H1 (cell line): ENCODE data around the gene UBD. TPM values are rescaled to one million over a fixed set of nuclear protein-coding genes. Genes with fewer than 3 reads are reported as not detected.

Experiments used
- CTCF ChIA-PET: fragments of 300-600 bp; sonication (Branson Sonifier 250); formaldehyde crosslinking; loops from one replicate; lab custom pipeline; 2021; ENCODE audit not compliant: partially characterized antibody; lab: Charles Lee
- POLR2A ChIA-PET: fragments of 300-600 bp; sonication (Branson Sonifier 250); formaldehyde crosslinking; loops from one replicate; lab custom pipeline; 2021; ENCODE audit warnings: inconsistent platforms; ENCODE audit not compliant: partially characterized antibody; lab: Charles Lee
- DNase-seq, 2 experiments: peaks; one replicate each; pipeline versions ENCODE4 v3.0.0 to v3.0.0-alpha.2; 2010 to 2022; ENCODE audit warnings: low spot score in 2 of 2, low read depth in 1 of 2, mixed read lengths in 1 of 2
- FAIRE-seq: peaks from 2 replicates; lab custom pipeline; 2011; peaks lifted over from hg19 to GRCh38; lab: Jason Lieb, UNC
- H2AFZ ChIP-seq: 2 replicates; pipeline ENCODE4 v1.8.1; 2012; ENCODE audit warnings: low read length, inconsistent platforms
- H2AK5ac ChIP-seq: 2 replicates; pipeline ENCODE4 v1.6.1; 2013; ENCODE audit warnings: low read depth, low read length
- H2BK120ac ChIP-seq: replicated peaks from 2 replicates; pipeline ENCODE3; 2013; ENCODE audit warnings: low read depth, low read length, inconsistent platforms
- H2BK12ac ChIP-seq: 2 replicates; pipeline ENCODE4 v1.6.1; 2013; ENCODE audit warnings: low read depth, low read length
- H2BK15ac ChIP-seq: 2 replicates; pipeline ENCODE4 v1.6.1; 2013; ENCODE audit warnings: low read length
- H2BK20ac ChIP-seq: 2 replicates; pipeline ENCODE4 v1.6.1; 2013; ENCODE audit warnings: low read length
- H2BK5ac ChIP-seq: 2 replicates; pipeline ENCODE4 v1.6.1; 2013; ENCODE audit warnings: low read depth, low read length
- H3K14ac ChIP-seq: 2 replicates; pipeline ENCODE4 v1.6.1; 2013; ENCODE audit warnings: inconsistent platforms; ENCODE audit not compliant: insufficient read length
- H3K18ac ChIP-seq: 2 replicates; pipeline ENCODE4 v1.6.1; 2013; ENCODE audit warnings: low read length; ENCODE audit errors: extremely low read depth
- H3K23ac ChIP-seq: 2 replicates; pipeline ENCODE4 v1.6.1; 2013; ENCODE audit warnings: inconsistent platforms; ENCODE audit not compliant: insufficient read length
- H3K23me2 ChIP-seq: 2 replicates; pipeline ENCODE4 v1.6.1; 2013; ENCODE audit warnings: low read depth, low read length
- H3K27ac ChIP-seq: 2 replicates; pipeline ENCODE4 v1.6.1; 2011; ENCODE audit warnings: low read depth, low read length, inconsistent platforms
- H3K27me3 ChIP-seq, 4 experiments: replicated peaks in 1 of 4; 1 replicate in 1 of 4; 2 replicates in 3 of 4; pipeline versions ENCODE4 v1.6.1 to v1.8.1; 2011 to 2013; ENCODE audit warnings: low read length in 3 of 4, mild to moderate bottlenecking in 3 of 4, inconsistent platforms in 2 of 4, mixed read lengths in 2 of 4, moderate library complexity in 1 of 4; ENCODE audit not compliant: control insufficient read depth in 3 of 4, insufficient read depth in 3 of 4; ENCODE audit errors: extremely low read depth in 1 of 4
- H3K36me3 ChIP-seq, 4 experiments: 2 replicates each; pipeline versions ENCODE4 v1.6.1 to v1.8.1; 2011 to 2013; ENCODE audit warnings: mild to moderate bottlenecking in 4 of 4, low read length in 3 of 4, moderate library complexity in 2 of 4, control low read depth in 1 of 4, inconsistent platforms in 1 of 4; ENCODE audit not compliant: insufficient read depth in 4 of 4, control insufficient read depth in 2 of 4
- H3K4ac ChIP-seq: replicated peaks from 2 replicates; pipeline ENCODE3; 2013; ENCODE audit warnings: low read length, low read depth, mixed read lengths, inconsistent platforms; ENCODE audit not compliant: insufficient read length
- H3K4me1 ChIP-seq, 4 experiments: replicated peaks in 1 of 4; 1 replicate in 1 of 4; 2 replicates in 3 of 4; pipeline versions ENCODE4 v1.6.1 to v1.8.1; 2011 to 2013; ENCODE audit warnings: low read length in 3 of 4, inconsistent platforms in 2 of 4, mixed read lengths in 1 of 4; ENCODE audit not compliant: insufficient read depth in 4 of 4, control insufficient read depth in 3 of 4
- H3K4me2 ChIP-seq, 2 experiments: 2 replicates each; pipeline versions ENCODE4 v1.6.1 to v1.8.1; 2011 to 2013; ENCODE audit warnings: low read depth in 2 of 2, low read length in 2 of 2, control low read depth in 1 of 2, inconsistent platforms in 1 of 2, mild to moderate bottlenecking in 1 of 2; ENCODE audit not compliant: insufficient read depth in 1 of 2
- H3K4me3 ChIP-seq, 4 experiments: fragments of 200-600, 300-600 bp in 1 of 4; sonication (generic), shearing (Covaris generic), sonication (Bioruptor Twin) in 1 of 4; 2 replicates each; pipeline versions ENCODE4 v1.5.1 to v1.8.1; 2011 to 2016; ENCODE audit warnings: low read length in 4 of 4, low read depth in 3 of 4, control low read depth in 2 of 4, inconsistent platforms in 2 of 4, mild to moderate bottlenecking in 2 of 4, mixed read lengths in 1 of 4, moderate library complexity in 1 of 4; ENCODE audit not compliant: insufficient read depth in 2 of 4; ENCODE audit errors: extremely low read depth in 1 of 4
- H3K56ac ChIP-seq: replicated peaks from 2 replicates; pipeline ENCODE3; 2013; ENCODE audit warnings: low read depth, mild to moderate bottlenecking, mixed read lengths, low read length, inconsistent platforms; ENCODE audit not compliant: insufficient read length
- H3K79me1 ChIP-seq: 2 replicates; pipeline ENCODE4 v1.6.1; 2013; ENCODE audit warnings: low read depth, low read length, control low read depth
- H3K79me2 ChIP-seq, 2 experiments: 2 replicates each; pipeline versions ENCODE4 v1.6.1 to v1.8.1; 2012 to 2013; ENCODE audit warnings: low read length in 2 of 2, mild to moderate bottlenecking in 2 of 2, inconsistent platforms in 1 of 2; ENCODE audit not compliant: insufficient read depth in 2 of 2, control insufficient read depth in 1 of 2
- H3K9ac ChIP-seq, 4 experiments: replicated peaks in 1 of 4; 1 replicate in 1 of 4; 2 replicates in 3 of 4; pipeline versions ENCODE4 v1.6.1 to v1.8.1; 2011 to 2013; ENCODE audit warnings: low read depth in 3 of 4, low read length in 3 of 4, control low read depth in 2 of 4, mild to moderate bottlenecking in 2 of 4, moderate library complexity in 2 of 4, inconsistent platforms in 1 of 4; ENCODE audit errors: extremely low read depth in 1 of 4
- H3K9me3 ChIP-seq, 2 experiments: 2 replicates each; pipeline versions ENCODE4 v1.6.1 to v1.8.1; 2012 to 2013; ENCODE audit warnings: mild to moderate bottlenecking in 2 of 2, moderate library complexity in 2 of 2, control low read depth in 1 of 2, inconsistent platforms in 1 of 2, low read depth in 1 of 2, low read length in 1 of 2, mixed read lengths in 1 of 2; ENCODE audit not compliant: insufficient read depth in 2 of 2
- H4K20me1 ChIP-seq, 2 experiments: replicated peaks in 1 of 2; 2 replicates each; pipeline versions ENCODE3 to v1.8.1; 2011 to 2013; ENCODE audit warnings: inconsistent platforms in 2 of 2, low read length in 2 of 2, mild to moderate bottlenecking in 1 of 2; ENCODE audit not compliant: insufficient read depth in 2 of 2, control insufficient read depth in 1 of 2
- H4K5ac ChIP-seq: 2 replicates; pipeline ENCODE4 v1.6.1; 2013; ENCODE audit warnings: low read length, low read depth, mixed read lengths, inconsistent platforms; ENCODE audit not compliant: insufficient read length
- H4K8ac ChIP-seq: 2 replicates; pipeline ENCODE4 v1.8.0; 2013; ENCODE audit warnings: mild to moderate bottlenecking, moderate library complexity, low read length, inconsistent platforms; ENCODE audit not compliant: insufficient read depth; ENCODE audit errors: extremely low read depth
- H4K91ac ChIP-seq: replicated peaks from 2 replicates; pipeline ENCODE3; 2013; ENCODE audit warnings: low read length, mixed read lengths, inconsistent platforms; ENCODE audit not compliant: insufficient read length
- BRCA1 ChIP-seq: IDR thresholded peaks from 2 replicates; pipeline ENCODE4 v1.6.1; 2012; ENCODE audit warnings: low read depth, low read length, improper control_type of control experiment
- CTBP2 ChIP-seq: IDR thresholded peaks from 2 replicates; pipeline ENCODE4 v1.7.0; 2011; ENCODE audit warnings: borderline replicate concordance, mild to moderate bottlenecking, moderate library complexity, mixed read lengths, low read length; ENCODE audit not compliant: insufficient read depth, insufficient read length
- HDAC6 ChIP-seq: IDR thresholded peaks from one replicate; pipeline ENCODE4 v1.7.1; 2012; ENCODE audit warnings: low read depth, mild to moderate bottlenecking, inconsistent platforms, low read length, moderate library complexity
- YY1 ChIP-seq: IDR thresholded peaks from 2 replicates; pipeline ENCODE4 v1.6.1; 2011; ENCODE audit warnings: low read depth, mild to moderate bottlenecking, low read length
- ZNF274 ChIP-seq: IDR thresholded peaks from 2 replicates; pipeline ENCODE4 v1.7.0; 2012; ENCODE audit warnings: low read length, borderline replicate concordance; ENCODE audit errors: extremely low read depth
- WGBS, 2 experiments: shearing (Covaris generic) in 1 of 2; methylation state at CpG; one replicate each; pipeline versions ENCODE4 v1.1.6 to v1.1.7; 2013 to 2015; ENCODE audit warnings: low lambda C conversion rate in 2 of 2, mixed read lengths in 2 of 2, inconsistent platforms in 1 of 2, low coverage in 1 of 2, missing lambda C conversion rate in 1 of 2; ENCODE audit not compliant: insufficient replicate concordance in 2 of 2, insufficient coverage in 1 of 2, insufficient read length in 1 of 2; ENCODE audit errors: extremely low coverage in 1 of 2, missing lambda C conversion rate in 1 of 2; 5-methylcytosine and 5-hydroxymethylcytosine counted together
- polyA plus RNA-seq, 7 experiments: library from polyadenylated mRNA; depleted of rRNA in 3 of 7; stranded (reverse) in 5 of 7; unstranded in 2 of 7; fragments of >200 nt in 5 of 7; fragments of 200-250 nt in 2 of 7; gene quantifications; 1 replicate in 5 of 7; 2 replicates in 1 of 7; 4 replicates in 1 of 7; pipeline versions ENCODE4 v1.2.1 to v1.2.3, GENCODE V29; 2011 to 2013; ENCODE audit warnings: missing spikeins in 2 of 7, mixed read lengths in 2 of 7
- total RNA-seq: library from RNA; stranded (reverse); fragmentation: NEBNext Ultra II Directional; extraction: Animal tissue kit (Norgen Biotek cat#: 25700); gene quantifications from 2 replicates; pipeline ENCODE4 v1.2.1, GENCODE V29; 2021

The UBD gene
- total and polyA plus RNA-seq, 2 of the 8 experiments (the other 6 are each of a cell fraction or from before 2014, with no cell fraction given): 0.23 TPM; not detected in 1

- H3K23ac ChIP-seq: no peak overlapping the region
- no peak overlapping the region for H3K4me2 ChIP-seq
- whole genome bisulfite sequencing, 2 experiments: 94% methylated on average over 2 of the region's 2 CpGs; no CpG with 5 or more reads in 1 of the 2 experiments
- H3K27ac ChIP-seq: no peak overlapping the region
- H2BK120ac ChIP-seq: no peak overlapping the region
- H3K79me2 ChIP-seq: no peaks in the 10 kb centered on the region
- POLR2A ChIA-PET: no interaction called here
- H2AK5ac ChIP-seq: no peak overlapping the region
- no peak overlapping the region for H2AFZ ChIP-seq
- H2BK15ac ChIP-seq: no peak overlapping the region
- H2BK12ac ChIP-seq: no peak overlapping the region
- H3K18ac ChIP-seq: no peak overlapping the region
- no peaks in the 10 kb centered on the region for H3K79me1 ChIP-seq
- H3K4me1 ChIP-seq: peaks cover 0 to 7% (median 0%) of the 10 kb centered on the region in 4 experiments; a peak in 4 of 7 replicates
- H3K4me3 ChIP-seq: peak overlapping the region in 1 of 4 experiments; percentile 11; a peak in 1 of 8 replicates
- no peak overlapping the region for H3K14ac ChIP-seq
- DNase-seq (no peak), FAIRE-seq (no peak)
- H4K91ac ChIP-seq: no peak overlapping the region
- no peaks in the 10 kb centered on the region for H4K20me1 ChIP-seq
- no peaks in the 10 kb centered on the region; a peak in 1 of 7 replicates for H3K27me3 ChIP-seq
- no peak overlapping the region for H3K9ac ChIP-seq
- H2BK20ac ChIP-seq: no peak overlapping the region
- H3K9me3 ChIP-seq: peaks cover 7 to 15% of the 10 kb centered on the region in 2 experiments
- H3K56ac ChIP-seq: no peak overlapping the region
- H3K36me3 ChIP-seq: no peaks in the 10 kb centered on the region
- H4K8ac ChIP-seq: no peak overlapping the region
- no peaks in the 10 kb centered on the region for H3K23me2 ChIP-seq
- CTCF ChIA-PET: interaction anchor here (0.7 to 1.5 kb wide), 3 partner anchors 8 to 124 kb away, joined by 3 to 4 read pairs (median 3); no protein-coding TSS in a partner anchor
- H4K5ac ChIP-seq: no peak overlapping the region
- TF ChIP-seq ZNF274 (no peak), BRCA1 (no peak), HDAC6 (no peak), YY1 (no peak), CTBP2 (no peak)
- H3K4ac ChIP-seq: no peak overlapping the region
- no peak overlapping the region for H2BK5ac ChIP-seq
Measured at GRCh38 chr6:29524044-29524443, 35.5 kb downstream of the UBD start.
